ENCODE measurements around the gene ACE2. TPM values are rescaled to one million over a fixed set of nuclear protein-coding genes. Genes with fewer than 3 reads are reported as not detected.

ACE2 gene
- total and polyA plus RNA-seq, 2 donors (not counting 1 experiment from before 2014, with no cell fraction given), result not detected

DNA sequence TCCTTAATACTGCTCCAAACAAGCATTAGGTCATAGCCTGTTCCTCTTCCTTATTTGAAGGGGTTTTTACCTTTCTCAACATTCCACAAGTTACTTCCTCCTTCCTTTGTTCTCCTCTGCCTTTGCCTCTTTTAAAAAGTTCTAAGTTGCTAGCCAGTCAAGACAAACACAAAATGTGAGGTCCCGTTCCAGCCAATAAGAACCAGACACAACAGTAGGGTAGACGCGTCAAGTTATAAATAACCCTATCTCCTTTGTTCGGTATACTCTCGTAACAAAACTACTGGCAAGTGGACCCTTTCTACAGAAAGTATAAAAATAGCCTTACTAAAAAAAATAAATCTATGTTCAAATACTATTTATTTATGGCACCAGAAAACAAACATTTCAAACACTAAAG, 6.3 kb upstream of the ACE2 start:
- H3K36me3 ChIP-seq (ENCODE audit: control insufficient read depth, insufficient read depth, low read length), result no peaks in the 10 kb centered on the region
- H2AFZ ChIP-seq (ENCODE audit: low read length), result no peak overlapping the region
- no peaks in the 10 kb centered on the region for H4K20me1 ChIP-seq (ENCODE audit: control insufficient read depth, extremely low read depth, insufficient read depth, low read length)
- DNase-seq (ENCODE audit: low read depth in 2 of 2), result no peak
- no peaks in the 10 kb centered on the region for H3K9me3 ChIP-seq (ENCODE audit: control insufficient read depth, insufficient read depth, low read depth, low read length)
- no peak overlapping the region for H3K4me2 ChIP-seq (ENCODE audit: extremely low read depth, insufficient read depth, low read length)
- H3K4me3 ChIP-seq (replicated peaks in 1 of 4; ENCODE audit: control extremely low read depth in 1 of 4, insufficient read depth in 1 of 4, low read depth in 3 of 4, low read length in 4 of 4), result no peak overlapping the region
- H3K27ac ChIP-seq (ENCODE audit: insufficient read depth, low read length), result no peak overlapping the region
- H3K27me3 ChIP-seq (ENCODE audit: control insufficient read depth, insufficient read depth, low read length), result no peaks in the 10 kb centered on the region
- TF ChIP-seq CTCF (conservative IDR thresholded peaks at IDR 0.05 in 1 of 2, IDR thresholded peaks at IDR 0.05 in 1 of 2; ENCODE audit: low read depth in 1 of 2, low read length in 2 of 2), result no peak
- TF ChIP-seq EZH2 (IDR thresholded peaks at IDR 0.05; ENCODE audit: low read length, missing control alignments), result no peak
- H3K9ac ChIP-seq (ENCODE audit: insufficient read depth, low read length), result no peak overlapping the region
- no peaks in the 10 kb centered on the region for H3K79me2 ChIP-seq (ENCODE audit: control insufficient read depth, insufficient read depth, low read length)
- H3K4me1 ChIP-seq (ENCODE audit: control insufficient read depth, extremely low read depth, insufficient read depth, low read length), result no peaks in the 10 kb centered on the region

DNA sequence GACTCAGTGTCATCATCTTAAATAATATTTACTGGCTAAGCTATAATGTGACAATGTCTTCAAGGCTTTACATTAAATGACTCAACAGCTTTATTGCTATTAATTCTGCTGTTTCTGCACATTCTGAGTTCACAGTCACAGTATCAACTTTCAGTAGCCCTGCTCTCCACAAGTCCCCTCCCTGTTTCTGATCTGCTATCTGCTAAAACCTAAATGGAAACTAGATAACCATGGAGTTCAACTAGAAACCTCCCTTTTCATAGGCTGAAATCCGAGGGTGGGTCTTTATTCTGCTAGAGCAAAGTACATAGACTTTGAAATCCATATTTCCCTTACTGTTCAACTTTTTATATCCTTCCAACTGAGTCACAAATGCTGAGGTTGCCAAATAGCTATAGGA, 5.4 kb upstream of the ACE2 start:
- no peak for DNase-seq (ENCODE audit: low read depth in 2 of 2)
- Histone ChIP-seq H3K9ac (ENCODE audit: insufficient read depth, low read length) (no peak overlapping the region), H3K4me3 (replicated peaks in 1 of 4; ENCODE audit: control extremely low read depth in 1 of 4, insufficient read depth in 1 of 4, low read depth in 3 of 4, low read length in 4 of 4) (no peak overlapping the region), H3K27ac (ENCODE audit: insufficient read depth, low read length) (no peak overlapping the region), H4K20me1 (ENCODE audit: control insufficient read depth, extremely low read depth, insufficient read depth, low read length) (no peaks in the 10 kb centered on the region), H3K9me3 (ENCODE audit: control insufficient read depth, insufficient read depth, low read depth, low read length) (no peaks in the 10 kb centered on the region), H3K4me2 (ENCODE audit: extremely low read depth, insufficient read depth, low read length) (no peak overlapping the region), H3K4me1 (ENCODE audit: control insufficient read depth, extremely low read depth, insufficient read depth, low read length) (no peaks in the 10 kb centered on the region), H3K27me3 (ENCODE audit: control insufficient read depth, insufficient read depth, low read length) (no peaks in the 10 kb centered on the region), H3K79me2 (ENCODE audit: control insufficient read depth, insufficient read depth, low read length) (no peaks in the 10 kb centered on the region), H2AFZ (ENCODE audit: low read length) (no peak overlapping the region), H3K36me3 (ENCODE audit: control insufficient read depth, insufficient read depth, low read length) (no peaks in the 10 kb centered on the region)
- no peak for TF ChIP-seq CTCF (conservative IDR thresholded peaks at IDR 0.05 in 1 of 2, IDR thresholded peaks at IDR 0.05 in 1 of 2; ENCODE audit: low read depth in 1 of 2, low read length in 2 of 2)
- no peak for TF ChIP-seq EZH2 (IDR thresholded peaks at IDR 0.05; ENCODE audit: low read length, missing control alignments)

GRCh38 chrX:15605226-15605625, 4.5 kb upstream of the ACE2 start:
- Histone ChIP-seq H2AFZ (ENCODE audit: low read length) (no peak overlapping the region), H3K4me1 (ENCODE audit: control insufficient read depth, extremely low read depth, insufficient read depth, low read length) (no peaks in the 10 kb centered on the region), H3K4me2 (ENCODE audit: extremely low read depth, insufficient read depth, low read length) (no peak overlapping the region), H3K36me3 (ENCODE audit: control insufficient read depth, insufficient read depth, low read length) (no peaks in the 10 kb centered on the region), H3K4me3 (replicated peaks in 1 of 4; ENCODE audit: control extremely low read depth in 1 of 4, insufficient read depth in 1 of 4, low read depth in 3 of 4, low read length in 4 of 4) (no peak overlapping the region), H3K9me3 (ENCODE audit: control insufficient read depth, insufficient read depth, low read depth, low read length) (no peaks in the 10 kb centered on the region), H3K9ac (ENCODE audit: insufficient read depth, low read length) (no peak overlapping the region), H3K79me2 (ENCODE audit: control insufficient read depth, insufficient read depth, low read length) (no peaks in the 10 kb centered on the region), H3K27ac (ENCODE audit: insufficient read depth, low read length) (no peak overlapping the region), H3K27me3 (ENCODE audit: control insufficient read depth, insufficient read depth, low read length) (no peaks in the 10 kb centered on the region), H4K20me1 (ENCODE audit: control insufficient read depth, extremely low read depth, insufficient read depth, low read length) (no peaks in the 10 kb centered on the region)
- TF ChIP-seq EZH2 (IDR thresholded peaks at IDR 0.05; ENCODE audit: low read length, missing control alignments) (no peak), CTCF (conservative IDR thresholded peaks at IDR 0.05 in 1 of 2, IDR thresholded peaks at IDR 0.05 in 1 of 2; ENCODE audit: low read depth in 1 of 2, low read length in 2 of 2) (no peak)
- no peak for DNase-seq (ENCODE audit: low read depth in 2 of 2)
